ENCODE data around the gene SRPK3.

SRPK3 gene

DNA sequence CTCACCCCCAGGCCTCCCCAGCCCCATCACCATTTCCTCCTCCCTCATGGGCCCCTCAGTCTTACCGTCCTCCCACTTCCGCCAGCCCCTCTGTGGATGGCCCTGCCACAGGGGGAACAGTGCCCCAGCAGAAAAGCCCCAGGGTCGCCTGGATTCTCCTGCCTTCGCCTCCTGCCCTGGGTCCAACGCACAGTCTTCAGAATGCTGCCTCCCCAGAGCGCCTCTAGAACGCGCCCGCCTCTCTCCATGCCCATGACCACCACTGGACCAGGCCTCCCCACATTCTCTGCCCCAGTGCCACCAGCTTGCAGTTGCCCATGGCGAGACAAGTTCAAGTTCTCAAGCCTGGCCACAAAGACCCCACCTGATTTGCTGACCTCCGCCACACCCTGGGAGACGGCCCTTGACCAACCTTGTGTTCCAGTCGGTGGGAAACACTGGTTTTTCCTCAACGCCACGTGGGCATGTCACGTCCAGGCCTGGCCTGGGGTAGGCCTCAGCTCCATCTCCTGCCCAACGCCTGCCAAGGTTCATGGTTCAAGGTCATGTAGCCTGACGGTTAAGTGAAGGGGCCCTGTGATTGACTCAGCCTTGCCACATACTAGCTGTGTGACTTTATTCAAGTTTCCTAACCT lies 17.4 kb upstream of the SRPK3 start:
- no peak for DNase-seq (ENCODE audit: low spot score in 2 of 2)
- H3K27me3 ChIP-seq (ENCODE audit: low read depth), result no peaks in the 10 kb centered on the region
- H3K4me1 ChIP-seq, result peaks cover 2% of the 10 kb centered on the region; the same call in 1 of the 2 replicates
- H3K9me3 ChIP-seq, result no peaks in the 10 kb centered on the region
- H3K36me3 ChIP-seq (replicated peaks), result no peaks in the 10 kb centered on the region
- H3K4me3 ChIP-seq, result no peak overlapping the region
- in situ Hi-C loops (cut with MboI; ENCODE audit: low sequenced_read_pairs), result no loop called here

GRCh38 chrX:153763989-153764755 lies 16.7 kb upstream of the SRPK3 start, which contains the start of gene PLXNB3:
Gene PLXNB3, plus strand, starts transcription at chrX:153764249. Its CDS starts 1,287 bp downstream, at chrX:153765536.
- Histone ChIP-seq H3K27me3 (ENCODE audit: low read depth) (no peaks in the 10 kb centered on the region), H3K9me3 (no peaks in the 10 kb centered on the region), H3K4me3 (no peak within 1 kb of the TSS), H3K4me1 (peaks cover 2% of the 10 kb centered on the region; the same call in 1 of the 2 replicates), H3K36me3 (replicated peaks) (no peaks in the 10 kb centered on the region)
- DNase-seq (ENCODE audit: low spot score in 2 of 2), result peak; percentile 52 to 91
- in situ Hi-C loops (cut with MboI; ENCODE audit: low sequenced_read_pairs), result no loop called here

- Histone ChIP-seq H3K4me3 (no peak overlapping the region), H3K27me3 (ENCODE audit: low read depth) (no peaks in the 10 kb centered on the region), H3K36me3 (replicated peaks) (no peaks in the 10 kb centered on the region), H3K9me3 (no peaks in the 10 kb centered on the region), H3K4me1 (peaks cover 2% of the 10 kb centered on the region; the same call in 1 of the 2 replicates)
- in situ Hi-C loops (cut with MboI; ENCODE audit: low sequenced_read_pairs), result no loop called here
- no peak for DNase-seq (ENCODE audit: low spot score in 2 of 2)
Measured at GRCh38 chrX:153764786-153765137, 16.1 kb upstream of the SRPK3 start.

DNA sequence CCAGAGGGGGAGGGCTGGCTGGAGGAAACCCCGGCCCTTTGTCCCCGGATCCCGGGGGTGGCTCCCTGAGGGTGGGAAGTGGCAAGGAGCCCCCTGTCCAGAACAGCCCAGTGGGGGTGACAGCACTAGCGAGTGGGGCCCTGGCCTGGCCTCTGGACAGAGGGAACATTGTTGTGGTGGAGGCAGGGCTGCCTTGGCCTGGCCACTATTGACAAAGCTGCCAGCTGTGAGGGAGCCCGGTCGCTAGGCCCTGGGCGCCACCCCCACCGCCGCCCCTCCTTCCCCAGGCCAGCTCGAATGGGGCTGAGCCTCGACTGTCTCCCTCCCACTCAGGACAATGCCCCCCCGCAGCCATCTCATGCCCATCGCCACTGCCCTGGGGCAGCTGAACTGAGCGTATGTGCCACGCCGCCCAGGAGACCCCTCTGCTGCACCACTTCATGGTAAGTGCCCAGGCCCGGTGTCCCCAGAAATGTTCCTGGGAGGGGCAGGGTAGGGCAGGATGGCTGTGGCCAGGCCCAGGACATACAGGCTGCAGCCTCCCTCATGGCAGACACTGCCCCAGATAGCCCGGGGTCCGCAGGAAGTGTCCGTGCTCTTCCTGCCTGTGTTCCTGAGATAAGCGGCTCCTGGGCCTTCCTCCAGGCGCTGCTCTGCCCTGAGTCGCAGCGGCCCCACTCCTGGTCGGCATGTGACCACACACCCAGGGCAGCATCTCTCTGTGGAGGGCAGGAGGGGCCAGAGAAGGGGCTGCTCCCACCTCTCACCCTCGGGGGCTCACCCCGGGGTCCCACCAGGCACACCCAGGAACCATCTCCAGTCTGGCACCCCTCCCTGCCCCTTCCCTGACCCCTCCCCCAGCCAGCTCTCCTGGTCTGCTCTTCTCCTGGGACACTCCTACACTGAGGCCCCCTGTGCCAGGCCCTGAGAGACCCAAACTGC lies 15.4 kb upstream of the SRPK3 start:
- no peaks in the 10 kb centered on the region for H3K27me3 ChIP-seq (ENCODE audit: low read depth)
- no peak overlapping the region for H3K4me3 ChIP-seq
- peaks cover 2% of the 10 kb centered on the region; the same call in 1 of the 2 replicates for H3K4me1 ChIP-seq
- DNase-seq (ENCODE audit: low spot score in 2 of 2), result peak in 1 of 2 experiments; percentile 12
- no peaks in the 10 kb centered on the region for H3K36me3 ChIP-seq (replicated peaks)
- in situ Hi-C loops (cut with MboI; ENCODE audit: low sequenced_read_pairs), result no loop called here
- no peaks in the 10 kb centered on the region for H3K9me3 ChIP-seq

GRCh38 chrX:153766098-153766817 lies 14.6 kb upstream of the SRPK3 start:
- H3K4me1 ChIP-seq, result peaks cover 2% of the 10 kb centered on the region; the same call in 1 of the 2 replicates
- in situ Hi-C loops (cut with MboI; ENCODE audit: low sequenced_read_pairs), result no loop called here
- peak in 1 of 2 experiments; percentile 63 for DNase-seq (ENCODE audit: low spot score in 2 of 2)
- H3K9me3 ChIP-seq, result no peaks in the 10 kb centered on the region
- no peaks in the 10 kb centered on the region for H3K27me3 ChIP-seq (ENCODE audit: low read depth)
- H3K4me3 ChIP-seq, result no peak overlapping the region
- H3K36me3 ChIP-seq (replicated peaks), result no peaks in the 10 kb centered on the region

DNA sequence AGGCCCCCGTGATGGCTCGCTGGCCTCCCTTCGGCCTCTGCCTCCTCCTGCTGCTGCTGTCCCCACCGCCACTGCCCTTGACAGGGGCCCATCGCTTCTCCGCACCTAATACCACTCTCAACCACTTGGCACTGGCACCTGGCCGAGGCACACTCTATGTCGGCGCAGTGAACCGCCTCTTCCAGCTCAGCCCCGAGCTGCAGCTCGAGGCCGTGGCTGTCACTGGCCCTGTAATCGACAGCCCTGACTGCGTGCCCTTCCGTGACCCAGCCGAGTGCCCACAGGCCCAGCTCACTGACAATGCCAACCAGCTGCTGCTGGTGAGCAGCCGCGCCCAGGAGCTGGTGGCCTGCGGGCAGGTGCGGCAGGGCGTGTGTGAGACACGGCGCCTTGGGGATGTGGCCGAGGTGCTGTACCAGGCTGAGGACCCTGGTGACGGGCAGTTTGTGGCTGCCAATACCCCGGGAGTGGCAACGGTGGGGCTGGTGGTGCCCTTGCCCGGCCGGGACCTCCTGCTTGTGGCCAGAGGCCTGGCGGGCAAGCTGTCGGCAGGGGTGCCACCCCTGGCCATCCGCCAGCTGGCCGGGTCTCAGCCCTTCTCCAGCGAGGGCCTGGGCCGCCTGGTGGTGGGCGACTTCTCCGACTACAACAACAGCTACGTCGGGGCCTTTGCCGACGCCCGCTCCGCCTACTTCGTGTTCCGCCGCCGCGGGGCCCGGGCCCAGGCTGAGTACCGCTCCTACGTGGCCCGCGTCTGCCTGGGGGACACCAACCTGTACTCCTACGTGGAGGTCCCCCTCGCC lies 13.8 kb upstream of the SRPK3 start:
- no peaks in the 10 kb centered on the region for H3K27me3 ChIP-seq (ENCODE audit: low read depth)
- no peaks in the 10 kb centered on the region for H3K36me3 ChIP-seq (replicated peaks)
- DNase-seq (ENCODE audit: low spot score in 2 of 2), result no peak
- in situ Hi-C loops (cut with MboI; ENCODE audit: low sequenced_read_pairs), result no loop called here
- peaks cover 2% of the 10 kb centered on the region; the same call in 1 of the 2 replicates for H3K4me1 ChIP-seq
- H3K4me3 ChIP-seq, result no peak overlapping the region
- no peaks in the 10 kb centered on the region for H3K9me3 ChIP-seq

DNA sequence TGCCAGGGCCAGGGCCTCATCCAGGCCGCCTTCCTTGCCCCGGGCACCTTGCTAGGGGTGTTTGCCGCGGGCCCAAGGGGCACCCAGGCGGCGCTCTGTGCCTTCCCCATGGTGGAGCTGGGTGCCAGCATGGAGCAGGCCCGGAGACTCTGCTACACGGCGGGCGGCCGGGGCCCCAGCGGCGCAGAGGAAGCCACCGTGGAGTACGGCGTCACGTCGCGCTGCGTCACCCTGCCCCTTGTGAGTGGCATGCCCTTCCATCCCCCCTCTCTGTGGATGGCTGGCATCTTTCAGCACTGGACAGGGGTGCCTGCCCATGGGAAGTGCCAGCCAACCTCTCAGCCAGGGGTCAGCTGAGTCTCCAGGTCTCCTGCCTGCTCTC lies 13.2 kb upstream of the SRPK3 start:
- no peak for DNase-seq (ENCODE audit: low spot score in 2 of 2)
- in situ Hi-C loops (cut with MboI; ENCODE audit: low sequenced_read_pairs), result no loop called here
- Histone ChIP-seq H3K4me3 (no peak overlapping the region), H3K4me1 (peaks cover 2% of the 10 kb centered on the region; the same call in 1 of the 2 replicates), H3K9me3 (no peaks in the 10 kb centered on the region), H3K27me3 (ENCODE audit: low read depth) (no peaks in the 10 kb centered on the region), H3K36me3 (replicated peaks) (no peaks in the 10 kb centered on the region)

- in situ Hi-C loops (cut with MboI; ENCODE audit: low sequenced_read_pairs), result no loop called here
- peaks cover 2% of the 10 kb centered on the region; the same call in 1 of the 2 replicates for H3K4me1 ChIP-seq
- DNase-seq (ENCODE audit: low spot score in 2 of 2), result peak in 1 of 2 experiments; percentile 11
Measured at GRCh38 chrX:153768311-153769157, 12.3 kb upstream of the SRPK3 start.

GRCh38 chrX:153769158-153769864 lies 11.5 kb upstream of the SRPK3 start:
- in situ Hi-C loops (cut with MboI; ENCODE audit: low sequenced_read_pairs), result no loop called here

More at GRCh38 chrX:153768311-153769157, 12.3 kb upstream of the SRPK3 start:
- no peak overlapping the region for H3K4me3 ChIP-seq
- no peaks in the 10 kb centered on the region for H3K27me3 ChIP-seq (ENCODE audit: low read depth)
- no peaks in the 10 kb centered on the region for H3K9me3 ChIP-seq
- no peaks in the 10 kb centered on the region for H3K36me3 ChIP-seq (replicated peaks)

DNA sequence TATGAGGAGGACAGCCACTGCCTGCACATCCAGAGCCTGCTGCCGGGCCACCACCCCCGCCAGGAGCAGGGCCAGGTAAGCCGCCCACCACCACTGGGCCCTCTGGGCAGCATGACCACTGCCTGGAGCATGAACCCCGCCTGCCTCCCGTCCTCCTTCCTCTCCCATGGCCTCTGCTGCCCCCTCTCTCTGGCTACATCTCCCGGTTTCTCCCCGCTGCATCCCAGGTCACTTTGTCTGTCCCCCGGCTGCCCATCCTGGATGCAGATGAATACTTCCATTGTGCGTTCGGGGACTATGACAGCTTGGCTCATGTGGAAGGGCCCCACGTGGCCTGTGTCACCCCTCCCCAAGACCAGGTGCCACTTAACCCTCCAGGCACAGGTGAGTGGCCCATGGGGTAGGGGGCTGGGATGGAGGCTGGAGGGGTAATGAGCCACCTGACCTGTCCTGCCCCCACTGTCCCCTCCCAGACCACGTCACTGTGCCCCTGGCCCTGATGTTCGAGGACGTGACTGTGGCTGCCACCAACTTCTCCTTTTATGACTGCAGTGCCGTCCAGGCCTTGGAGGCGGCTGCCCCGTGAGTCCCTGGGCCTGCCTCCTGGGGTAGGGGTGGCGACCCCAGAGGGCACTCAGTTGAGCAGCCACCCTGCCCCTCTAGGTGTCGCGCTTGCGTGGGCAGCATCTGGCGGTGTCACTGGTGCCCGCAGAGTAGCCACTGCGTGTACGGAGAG lies 10.8 kb upstream of the SRPK3 start:
- in situ Hi-C loops (cut with MboI; ENCODE audit: low sequenced_read_pairs), result no loop called here
- Histone ChIP-seq H3K27me3 (ENCODE audit: low read depth) (no peaks in the 10 kb centered on the region), H3K36me3 (replicated peaks) (no peaks in the 10 kb centered on the region), H3K4me1 (no peaks in the 10 kb centered on the region), H3K4me3 (no peak overlapping the region), H3K9me3 (no peaks in the 10 kb centered on the region)
- peak in 1 of 2 experiments; percentile 7 for DNase-seq (ENCODE audit: low spot score in 2 of 2)

More at GRCh38 chrX:153769158-153769864, 11.5 kb upstream of the SRPK3 start:
- Histone ChIP-seq H3K9me3 (no peaks in the 10 kb centered on the region), H3K4me1 (no peaks in the 10 kb centered on the region), H3K36me3 (replicated peaks) (no peaks in the 10 kb centered on the region), H3K27me3 (ENCODE audit: low read depth) (no peaks in the 10 kb centered on the region), H3K4me3 (no peak overlapping the region)
- peak in 1 of 2 experiments; percentile 7 for DNase-seq (ENCODE audit: low spot score in 2 of 2)

Measured in HAP-1 (cell line).